NOMO-1 treated with dmso at 0.1 percent for 144 hours (cell line): ENCODE data around the gene GPALPP1.
A peak's percentile ranks its signal among the peaks of the same experiment; 100 is the strongest.
"Not testable (repeated sequence)": the region's sequence is repeated elsewhere in the genome, so short reads cannot be mapped to it uniquely, and the experiment has no call there.

Experiments
- DNase-seq: peaks from one replicate; lab custom pipeline; 2025; ENCODE audit not compliant: unreplicated experiment; lab: John Stamatoyannopoulos, UW

Gene GPALPP1

DNA sequence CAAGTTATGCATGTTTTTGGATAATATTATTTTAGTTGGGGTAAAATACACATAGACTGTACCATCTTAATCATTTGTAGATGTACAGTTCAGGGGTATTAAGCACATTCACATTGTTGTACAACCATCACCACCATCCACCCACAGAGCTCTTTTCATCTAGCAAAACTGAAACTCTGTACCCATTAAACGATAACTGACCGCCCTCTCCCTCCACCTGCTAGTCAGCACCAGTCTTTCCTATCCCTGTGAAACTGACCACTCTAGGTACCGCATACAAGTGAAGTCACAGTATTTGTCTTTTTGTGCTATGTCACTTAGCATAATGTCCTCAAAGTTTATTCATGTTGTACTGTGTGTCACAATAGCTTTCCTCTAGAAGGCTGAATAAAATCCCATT lies 70.7 kb downstream of the GPALPP1 start:
- no peak for DNase-seq

DNA sequence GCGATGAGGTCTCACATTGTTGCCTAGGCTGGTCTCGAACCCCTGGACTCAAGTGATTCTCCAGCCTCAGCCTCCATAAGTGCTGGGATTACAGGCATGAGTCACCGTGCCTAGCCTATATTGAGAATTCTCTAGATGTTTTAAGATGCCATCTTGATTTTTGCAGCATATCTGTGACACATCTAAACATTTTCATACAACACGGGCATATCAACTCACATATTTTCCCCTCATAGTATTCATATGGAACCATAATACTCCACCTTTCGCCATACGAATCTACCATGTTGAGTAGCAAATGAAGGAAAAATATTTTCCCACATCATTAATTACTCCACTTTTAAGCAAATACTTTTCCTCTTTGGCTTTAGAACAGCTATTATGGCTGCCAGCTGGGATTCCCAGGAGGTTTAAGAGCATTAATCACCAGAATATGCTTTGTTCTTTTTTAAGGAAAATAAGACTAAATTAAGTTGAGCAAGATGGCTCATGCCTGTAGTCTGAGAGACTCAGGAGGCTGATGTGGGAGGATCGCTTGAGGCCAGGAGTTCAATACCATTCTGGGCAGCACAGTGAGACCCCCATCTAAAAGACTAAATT lies 74.0 kb downstream of the GPALPP1 start:
- DNase-seq: no peak

DNA sequence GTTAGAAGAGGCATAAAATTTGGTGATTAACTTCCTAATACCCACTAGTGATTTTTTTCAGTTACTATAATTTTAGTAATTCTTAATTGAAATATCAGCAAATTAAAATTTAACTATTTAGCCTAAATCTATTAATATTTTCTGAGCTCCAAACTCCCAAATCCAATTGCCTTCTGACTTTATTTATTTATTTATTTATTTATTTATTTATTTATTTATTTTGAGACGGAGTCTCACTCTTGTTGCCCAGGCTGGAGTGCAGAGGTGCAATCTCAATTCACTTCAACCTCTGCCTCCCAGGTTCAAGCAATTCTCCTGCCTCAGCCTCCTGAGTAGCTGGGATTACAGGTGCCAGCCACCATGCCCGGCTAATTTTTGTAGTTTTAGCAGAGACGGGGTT lies 74.6 kb downstream of the GPALPP1 start:
- DNase-seq: not testable (repeated sequence)

DNA sequence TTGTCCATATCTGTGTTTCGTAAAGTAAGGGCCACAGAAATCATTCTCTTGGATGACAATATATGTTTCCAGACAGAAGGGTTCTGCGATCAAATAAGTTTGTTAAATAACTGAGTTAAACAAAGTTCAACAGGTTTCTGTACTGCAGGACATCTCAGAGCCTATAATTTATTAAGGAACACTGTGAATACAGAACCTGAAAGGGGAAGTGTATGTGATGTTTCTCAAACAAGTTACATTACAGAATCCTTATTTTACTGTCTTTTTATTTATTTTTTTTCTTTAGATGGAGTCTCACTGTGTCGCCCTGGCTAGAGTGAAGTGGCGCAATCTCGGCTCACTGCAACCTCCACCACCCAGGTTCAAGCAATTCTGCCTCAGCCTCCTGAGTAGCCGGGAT lies 75.6 kb downstream of the GPALPP1 start:
- no peak for DNase-seq

DNA sequence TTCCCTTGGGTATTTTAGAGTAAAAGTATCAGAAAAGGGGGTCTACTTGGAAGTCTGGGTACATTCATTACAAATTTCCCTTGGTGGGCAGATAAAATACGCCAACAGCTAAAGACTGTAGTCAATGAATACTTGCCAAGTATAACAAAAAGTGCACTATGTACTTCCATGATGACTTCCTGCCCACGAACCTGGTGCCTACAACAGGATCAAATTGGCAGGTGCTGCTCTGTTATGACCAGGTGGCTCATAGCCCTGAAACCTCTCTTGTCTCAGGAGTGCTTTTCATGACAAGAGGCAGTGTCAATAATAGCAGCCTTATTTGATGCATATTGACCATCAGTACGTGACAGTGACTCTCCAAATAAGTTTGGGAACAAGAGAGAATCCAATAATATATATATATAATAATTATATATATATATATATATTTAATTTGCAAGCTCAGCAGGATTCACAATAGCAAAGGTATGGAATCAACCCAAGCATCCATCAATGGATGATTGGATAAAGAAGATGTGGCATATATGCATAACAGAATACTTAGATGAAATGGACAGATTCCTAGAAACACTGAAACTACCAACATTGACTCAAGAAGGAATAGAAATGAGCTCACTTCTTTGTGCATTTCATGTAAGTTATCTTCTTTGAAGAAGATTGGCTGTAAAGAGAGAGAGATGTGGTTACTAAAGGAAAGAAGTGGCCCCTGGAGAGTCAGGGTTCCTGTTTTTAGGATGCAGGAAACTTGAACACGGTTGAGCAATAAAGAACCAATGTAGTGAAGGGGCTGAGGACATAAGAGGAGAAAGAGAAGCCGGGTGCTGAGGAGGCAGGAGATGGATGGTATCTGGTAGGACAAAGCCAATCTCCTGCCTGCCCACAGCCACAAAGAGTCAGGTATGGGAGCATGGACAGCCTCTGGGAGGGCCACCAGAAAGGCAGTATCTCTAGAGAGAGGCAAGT lies 79.0 kb downstream of the GPALPP1 start:
- peak; percentile 49 for DNase-seq

DNA sequence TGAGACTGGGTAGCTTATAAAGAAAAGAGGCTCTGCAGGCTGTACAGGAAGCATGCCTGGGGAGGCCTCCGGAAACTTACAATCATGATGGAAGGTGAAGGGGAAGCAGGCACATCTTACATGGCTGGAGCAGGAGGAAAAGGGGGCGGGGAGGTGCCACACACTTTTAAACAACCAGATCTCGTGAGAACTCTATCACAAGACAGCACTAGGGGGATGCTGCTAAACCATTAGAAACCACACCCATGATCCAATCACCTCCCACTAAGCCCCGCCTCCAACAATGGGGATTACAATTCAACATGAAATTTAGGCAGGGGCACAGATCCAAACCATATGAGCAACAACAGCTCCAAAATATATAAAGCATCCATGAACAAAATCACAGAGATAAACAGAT lies 84.5 kb downstream of the GPALPP1 start:
- DNase-seq: no peak

DNA sequence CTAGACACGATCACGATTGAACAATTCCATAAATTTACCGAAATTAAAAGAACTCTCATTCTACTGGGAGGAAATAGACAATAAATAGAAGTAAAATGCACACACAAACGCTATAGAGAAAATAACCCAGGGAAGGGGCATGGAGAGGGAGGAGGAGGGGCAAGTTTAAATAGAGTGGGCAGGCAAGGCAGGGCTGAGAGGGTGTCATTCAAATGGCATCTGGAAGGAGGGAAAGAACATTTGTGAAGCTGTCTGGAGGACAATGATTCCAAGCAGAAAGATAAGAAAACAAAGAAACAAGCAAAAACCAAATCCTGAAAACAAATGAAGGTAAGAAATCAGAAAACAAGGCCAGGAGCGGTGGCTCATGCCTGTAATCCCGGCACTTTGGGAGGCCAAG lies 85.4 kb downstream of the GPALPP1 start:
- DNase-seq: no peak

DNA sequence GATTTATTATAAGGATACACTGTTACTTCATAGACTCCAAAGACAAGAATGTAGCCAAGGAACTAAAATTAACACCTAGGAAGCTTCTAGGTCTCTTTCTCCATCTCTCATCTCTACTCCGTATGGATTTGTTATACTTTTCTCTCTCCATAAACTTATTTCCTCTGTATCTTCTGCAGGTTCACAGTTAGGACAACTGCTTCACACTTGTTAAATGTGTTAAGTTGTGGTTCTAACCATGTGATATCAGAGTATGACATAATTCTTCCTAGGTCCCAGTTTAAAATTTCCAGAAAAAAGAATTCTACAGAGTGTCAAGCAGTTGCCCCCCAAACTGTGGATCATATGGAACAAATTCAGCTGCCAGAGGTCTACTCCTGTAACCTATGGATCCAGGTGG lies 88.7 kb downstream of the GPALPP1 start:
- no peak for DNase-seq
